Nephron (organoid): ENCODE results near the gene TRAPPC10.
A peak's percentile ranks its signal among the peaks of the same experiment; 100 is the strongest.

Experiments used
- H3K27ac Mint-ChIP-seq, 3 experiments: 2 replicates each; pipeline ENCODE4 v1.8.0; 2020; ENCODE audit warnings: mixed read lengths in 3 of 3, mild to moderate bottlenecking in 2 of 3, moderate library complexity in 1 of 3
- H3K27me3 Mint-ChIP-seq: 2 replicates; pipeline ENCODE4 v1.8.0; 2021; ENCODE audit warnings: low read depth, mild to moderate bottlenecking, moderate library complexity, mixed read lengths
- H3K36me3 Mint-ChIP-seq: 2 replicates; pipeline ENCODE4 v1.8.0; 2020; ENCODE audit warnings: low read depth, mixed read lengths
- H3K4me1 Mint-ChIP-seq: 2 replicates; pipeline ENCODE4 v1.8.0; 2020; ENCODE audit warnings: mixed read lengths
- H3K4me3 Mint-ChIP-seq, 3 experiments: 2 replicates each; pipeline ENCODE4 v1.8.0; 2020; ENCODE audit warnings: mild to moderate bottlenecking in 3 of 3, mixed read lengths in 3 of 3, moderate library complexity in 2 of 3
- H3K9me3 Mint-ChIP-seq: 2 replicates; pipeline ENCODE4 v1.8.0; 2020; ENCODE audit warnings: mixed read lengths
- TF ChIP-seq, protein P1 (sequence below), 3 experiments: fragments of 200-600 bp; sonication (generic); IDR thresholded peaks; one replicate each; pipeline ENCODE4 v1.5.0; 2021; ENCODE audit warnings: antibody characterized with exemption in 3 of 3; ENCODE audit not compliant: unreplicated experiment in 3 of 3

TRAPPC10 gene

DNA sequence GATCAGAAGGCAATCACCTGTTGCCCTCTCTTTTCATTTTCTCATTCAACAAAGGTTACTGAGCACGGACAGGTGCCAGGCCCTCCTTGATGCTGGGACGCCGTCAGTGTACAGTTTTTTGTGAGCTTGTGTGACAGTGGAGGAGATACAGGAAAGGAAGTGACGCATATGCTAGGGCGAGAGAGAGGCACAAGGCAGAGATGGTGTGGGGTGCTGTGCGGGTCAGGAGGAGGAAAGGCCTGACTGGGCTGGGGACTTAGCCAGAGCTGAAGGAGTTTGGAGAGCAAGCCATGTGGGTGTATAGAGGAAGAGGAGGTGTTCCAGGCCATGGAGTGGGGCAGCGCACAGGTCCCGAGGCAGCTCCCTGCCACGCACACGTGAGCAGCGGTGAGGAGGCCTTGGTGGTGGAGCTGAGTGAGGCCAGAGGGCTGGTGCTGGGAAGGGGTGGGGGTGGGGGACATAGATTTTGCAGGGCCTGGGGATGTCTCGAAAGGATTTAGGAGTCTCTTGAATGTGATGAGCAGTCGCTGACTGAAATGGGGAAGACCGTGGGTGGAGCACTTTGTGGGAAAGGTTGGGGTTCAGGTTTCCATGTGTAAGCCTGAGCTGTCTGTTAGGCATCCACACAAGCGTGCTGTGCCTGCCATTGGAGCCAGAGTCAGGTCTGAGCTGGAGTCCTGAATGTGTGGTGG lies 46.0 kb downstream of the TRAPPC10 start:
- peak overlapping the region in 2 of 3 experiments; percentile 30 to 40 for H3K27ac Mint-ChIP-seq
- TF ChIP-seq, protein P1, sequence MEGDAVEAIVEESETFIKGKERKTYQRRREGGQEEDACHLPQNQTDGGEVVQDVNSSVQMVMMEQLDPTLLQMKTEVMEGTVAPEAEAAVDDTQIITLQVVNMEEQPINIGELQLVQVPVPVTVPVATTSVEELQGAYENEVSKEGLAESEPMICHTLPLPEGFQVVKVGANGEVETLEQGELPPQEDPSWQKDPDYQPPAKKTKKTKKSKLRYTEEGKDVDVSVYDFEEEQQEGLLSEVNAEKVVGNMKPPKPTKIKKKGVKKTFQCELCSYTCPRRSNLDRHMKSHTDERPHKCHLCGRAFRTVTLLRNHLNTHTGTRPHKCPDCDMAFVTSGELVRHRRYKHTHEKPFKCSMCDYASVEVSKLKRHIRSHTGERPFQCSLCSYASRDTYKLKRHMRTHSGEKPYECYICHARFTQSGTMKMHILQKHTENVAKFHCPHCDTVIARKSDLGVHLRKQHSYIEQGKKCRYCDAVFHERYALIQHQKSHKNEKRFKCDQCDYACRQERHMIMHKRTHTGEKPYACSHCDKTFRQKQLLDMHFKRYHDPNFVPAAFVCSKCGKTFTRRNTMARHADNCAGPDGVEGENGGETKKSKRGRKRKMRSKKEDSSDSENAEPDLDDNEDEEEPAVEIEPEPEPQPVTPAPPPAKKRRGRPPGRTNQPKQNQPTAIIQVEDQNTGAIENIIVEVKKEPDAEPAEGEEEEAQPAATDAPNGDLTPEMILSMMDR (IDR thresholded peaks at IDR 0.05; ENCODE audit: unreplicated experiment in 3 of 3), result no peak
- H3K27me3 Mint-ChIP-seq, result no peaks in the 10 kb centered on the region
- H3K4me1 Mint-ChIP-seq, result peaks cover 16% of the 10 kb centered on the region
- no peak overlapping the region for H3K4me3 Mint-ChIP-seq
- H3K36me3 Mint-ChIP-seq, result peaks cover 38% of the 10 kb centered on the region
- H3K9me3 Mint-ChIP-seq, result no peaks in the 10 kb centered on the region

- Mint-ChIP-seq H3K9me3 (no peaks in the 10 kb centered on the region), H3K27me3 (no peaks in the 10 kb centered on the region), H3K4me3 (no peak overlapping the region), H3K36me3 (peaks cover 40% of the 10 kb centered on the region), H3K27ac (peak overlapping the region in 1 of 3 experiments; percentile 30), H3K4me1 (peaks cover 15% of the 10 kb centered on the region)
- TF ChIP-seq, protein P1 (IDR thresholded peaks at IDR 0.05; ENCODE audit: unreplicated experiment in 3 of 3), result no peak
These were observed 46.5 kb downstream of the TRAPPC10 start for GRCh38 chr21:44058652-44058964.

DNA sequence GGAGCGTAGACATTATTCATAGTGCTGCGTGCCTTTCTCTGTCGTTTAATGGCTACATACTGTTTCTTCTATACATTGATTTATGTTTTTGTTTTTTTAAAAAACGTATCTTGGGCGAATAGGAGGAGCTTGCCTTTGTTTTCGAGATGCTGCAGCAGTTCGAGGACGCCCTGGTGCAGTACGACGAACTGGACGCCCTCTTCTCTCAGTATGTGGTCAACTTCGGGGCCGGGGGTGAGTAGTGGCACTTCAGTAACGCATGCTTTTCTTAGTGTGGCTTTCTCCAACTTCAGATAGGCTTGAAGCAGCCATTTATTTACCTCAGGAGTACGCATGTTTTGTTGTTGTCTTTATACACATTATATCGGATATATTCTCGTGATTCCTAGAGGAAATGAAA lies 46.9 kb downstream of the TRAPPC10 start:
- TF ChIP-seq, protein P1 (IDR thresholded peaks at IDR 0.05; ENCODE audit: unreplicated experiment in 3 of 3), result no peak
- H3K36me3 Mint-ChIP-seq, result peaks cover 40% of the 10 kb centered on the region
- H3K27ac Mint-ChIP-seq, result peak overlapping the region in 1 of 3 experiments; percentile 20
- H3K4me1 Mint-ChIP-seq, result peaks cover 11% of the 10 kb centered on the region
- H3K4me3 Mint-ChIP-seq, result no peak overlapping the region
- H3K9me3 Mint-ChIP-seq, result no peaks in the 10 kb centered on the region
- H3K27me3 Mint-ChIP-seq, result no peaks in the 10 kb centered on the region

DNA sequence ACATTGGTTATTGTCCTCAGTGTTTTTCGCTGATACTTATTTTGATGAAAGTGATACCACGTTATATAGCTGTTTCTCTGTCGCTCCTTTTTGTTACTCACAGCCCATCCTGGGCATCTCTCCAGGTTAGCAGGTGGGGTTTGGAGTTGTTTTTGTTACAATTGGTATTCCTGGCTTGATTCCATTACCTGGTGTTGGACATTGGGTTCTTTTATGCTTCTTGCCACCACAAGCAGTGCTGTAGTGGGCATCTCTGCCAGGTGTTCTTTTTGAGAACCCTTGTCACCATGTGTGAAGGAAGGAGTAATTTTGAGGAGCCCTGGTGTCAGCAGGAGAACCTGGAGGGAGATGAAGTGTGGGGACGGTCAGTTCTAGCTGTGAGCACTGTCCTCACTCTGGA lies 47.6 kb downstream of the TRAPPC10 start:
- Mint-ChIP-seq H3K4me1 (peaks cover 7% of the 10 kb centered on the region), H3K27me3 (no peaks in the 10 kb centered on the region), H3K9me3 (no peaks in the 10 kb centered on the region), H3K27ac (peak overlapping the region in 1 of 3 experiments; percentile 14), H3K36me3 (peaks cover 44% of the 10 kb centered on the region), H3K4me3 (no peak overlapping the region)
- TF ChIP-seq, protein P1 (IDR thresholded peaks at IDR 0.05; ENCODE audit: unreplicated experiment in 3 of 3), result no peak

DNA sequence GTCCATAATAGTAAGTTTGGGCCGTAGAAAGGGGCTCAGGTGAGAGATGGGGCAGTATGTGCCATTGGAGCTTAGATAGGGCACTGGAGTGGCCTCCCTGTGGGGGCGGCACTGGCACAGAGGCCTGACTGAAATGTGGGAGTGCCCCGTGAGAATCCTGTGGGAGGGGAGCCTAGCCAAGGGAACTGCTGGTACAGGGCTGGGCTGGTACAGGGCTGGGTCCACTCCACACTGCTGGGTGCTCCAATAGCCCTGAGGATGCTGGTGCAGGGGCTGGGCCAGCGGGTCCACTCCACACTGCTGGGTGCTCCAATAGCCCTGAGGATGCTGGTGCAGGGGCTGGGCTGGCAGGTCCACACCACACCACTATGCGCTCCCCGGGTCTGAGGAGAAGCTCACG lies 50.3 kb downstream of the TRAPPC10 start:
- Mint-ChIP-seq H3K4me1 (peaks cover 5% of the 10 kb centered on the region), H3K36me3 (peaks cover 39% of the 10 kb centered on the region), H3K27me3 (peaks cover 4% of the 10 kb centered on the region), H3K9me3 (no peaks in the 10 kb centered on the region), H3K4me3 (no peak overlapping the region), H3K27ac (peak overlapping the region in 1 of 3 experiments; percentile 74)
- TF ChIP-seq, protein P1 (IDR thresholded peaks at IDR 0.05; ENCODE audit: unreplicated experiment in 3 of 3), result no peak
